Measurements from ENCODE around the gene PPTC7. TPM values are rescaled to one million over a fixed set of nuclear protein-coding genes. Genes with fewer than 3 reads are reported as not detected.

PPTC7 gene
- total and polyA plus RNA-seq, 2 of the 13 experiments (the other 11 are each of a cell fraction or from before 2014, with no cell fraction given) = 4.8 to 12.3 TPM

GRCh38 chr12:110575326-110575725 lies 7.8 kb downstream of the PPTC7 start (continued):
- TF ChIP-seq ZBTB33 (CRISPR knock-in tag; IDR thresholded peaks at IDR 0.05) = peak; percentile 51; the same call in 1 of the 2 replicates
- no peak for TF ChIP-seq ADNP (CRISPR knock-in tag; IDR thresholded peaks at IDR 0.05)
- peak; percentile 77 for TF ChIP-seq KDM6A (CRISPR knock-in tag; IDR thresholded peaks at IDR 0.05; ENCODE audit: low read depth)
- TF ChIP-seq RARG (CRISPR knock-in tag; IDR thresholded peaks at IDR 0.05; ENCODE audit: low read depth) = no peak
- no peak for TF ChIP-seq EED (CRISPR knock-in tag; IDR thresholded peaks at IDR 0.05)
- no peak for TF ChIP-seq IRF1 (CRISPR knock-in tag; IDR thresholded peaks at IDR 0.05; ENCODE audit: low read depth)
- TF ChIP-seq TSC22D2 (CRISPR knock-in tag; IDR thresholded peaks at IDR 0.05; ENCODE audit: borderline replicate concordance) = no peak
- TF ChIP-seq AGO2 (optimal IDR thresholded peaks at IDR 0.05; ENCODE audit: low read depth, low read length) = no peak
- TF ChIP-seq AHDC1 (CRISPR knock-in tag; IDR thresholded peaks at IDR 0.05; ENCODE audit: borderline replicate concordance) = peak; percentile 42; the same call in 1 of the 2 replicates
- TF ChIP-seq HNF4G (IDR thresholded peaks at IDR 0.05; ENCODE audit: borderline replicate concordance, low read depth, low read length) = peak; percentile 100
- TF ChIP-seq HNF4G (CRISPR knock-in tag; IDR thresholded peaks at IDR 0.05; ENCODE audit: borderline replicate concordance, low read depth) = peak; percentile 90; the same call in 1 of the 2 replicates
- TF ChIP-seq NBN (conservative IDR thresholded peaks at IDR 0.05) = no peak
- 0 out of 2 replicates have a peak, but pooled peaks have one; percentile 49 for TF ChIP-seq STAT5B (CRISPR knock-in tag; IDR thresholded peaks at IDR 0.05)
- TF ChIP-seq FOXO4 (CRISPR knock-in tag; conservative IDR thresholded peaks at IDR 0.05) = no peak
- TF ChIP-seq MTF1 (CRISPR knock-in tag; IDR thresholded peaks at IDR 0.05) = no peak
- no peak for TF ChIP-seq ETV6 (CRISPR knock-in tag; conservative IDR thresholded peaks at IDR 0.05)
- TF ChIP-seq HOXD1 (CRISPR knock-in tag; IDR thresholded peaks at IDR 0.05) = peak; percentile 64; the same call in 1 of the 2 replicates
- TF ChIP-seq ZSCAN25 (CRISPR knock-in tag; IDR thresholded peaks at IDR 0.05) = no peak
- TF ChIP-seq YEATS4 (CRISPR knock-in tag; IDR thresholded peaks at IDR 0.05; ENCODE audit: borderline replicate concordance) = peak; percentile 57; the same call in 1 of the 2 replicates
- TF ChIP-seq GATAD1 (CRISPR knock-in tag; IDR thresholded peaks at IDR 0.05) = peak; percentile 35; the same call in 1 of the 2 replicates
- no peak for TF ChIP-seq ZNF619 (CRISPR knock-in tag; IDR thresholded peaks at IDR 0.05)
- TF ChIP-seq TEAD2 (CRISPR knock-in tag; IDR thresholded peaks at IDR 0.05) = no peak
- no peak for TF ChIP-seq ZNF451 (CRISPR knock-in tag; IDR thresholded peaks at IDR 0.05)
